Medulla oblongata (tissue), 1 donor: Measurements from ENCODE around the gene NFATC4.

Experiments used
- DNase-seq: peaks from one replicate; pipeline ENCODE4 v3.0.0-alpha.2; 2015; ENCODE audit errors: extremely low spot score

The NFATC4 gene

DNA sequence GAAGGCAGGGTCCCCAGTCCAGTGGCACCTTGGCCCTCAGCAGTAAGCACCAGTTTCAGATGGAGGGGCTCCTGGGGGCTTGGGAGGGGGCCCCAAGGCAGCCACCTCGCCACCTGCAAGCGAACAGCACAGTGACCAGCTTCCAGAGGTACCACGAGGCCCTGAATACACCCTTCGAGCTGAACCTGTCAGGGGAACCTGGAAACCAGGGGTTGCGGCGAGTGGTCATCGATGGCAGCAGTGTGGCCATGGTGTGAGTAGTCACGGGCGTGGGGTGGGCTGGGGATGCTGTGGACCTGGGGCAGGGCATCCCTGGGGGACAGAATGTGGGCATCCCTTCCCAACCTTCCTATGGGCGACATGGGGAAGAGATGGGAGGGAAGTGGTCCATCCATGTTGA is 42.0 kb downstream of the NFATC4 start:
- no peak for DNase-seq

DNA sequence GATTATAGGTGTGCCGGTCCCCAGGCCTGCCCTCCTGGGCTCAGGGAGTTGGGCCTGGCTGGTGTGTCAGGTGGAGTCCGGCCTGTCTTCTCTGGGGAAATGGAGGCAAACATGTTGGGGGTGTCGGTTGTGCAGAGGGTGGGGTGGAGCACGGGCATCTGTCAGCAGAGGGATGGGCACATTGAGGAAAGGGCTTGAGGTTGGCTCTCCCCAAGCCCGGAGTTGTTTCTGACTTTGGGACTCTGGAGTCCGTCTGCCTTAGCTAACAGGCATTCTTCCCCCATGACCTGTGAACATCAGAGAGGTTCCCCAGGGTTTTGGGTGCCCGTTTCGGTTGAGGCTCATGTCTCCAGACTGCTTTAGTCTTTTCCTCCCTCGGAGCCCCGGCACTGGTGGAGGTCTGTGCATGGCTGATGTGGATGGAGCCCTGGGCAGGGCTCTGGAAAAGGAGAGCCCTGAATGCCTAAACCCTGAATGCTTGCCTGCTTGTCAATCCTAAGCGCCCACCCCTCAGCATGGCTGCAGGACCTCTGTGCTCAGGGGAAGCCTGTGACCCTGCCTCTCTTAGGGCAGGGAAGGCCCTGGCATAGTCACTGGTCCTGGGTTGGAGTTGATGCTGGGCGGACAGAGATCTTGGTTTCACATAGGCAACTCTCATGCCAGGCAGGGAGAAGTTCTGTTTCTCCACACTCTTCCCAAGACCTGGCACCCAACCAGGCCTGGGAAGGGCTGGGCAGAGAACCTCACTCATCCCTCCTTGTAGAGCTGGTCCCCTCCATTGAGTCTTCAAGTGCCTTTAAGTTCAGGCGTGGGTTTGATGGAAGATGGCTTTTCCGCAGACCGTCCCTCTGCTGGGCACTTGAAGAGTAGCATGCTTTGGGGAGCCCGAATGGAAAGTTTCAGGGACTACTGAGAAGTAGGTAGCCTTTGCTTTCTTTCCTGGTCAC is 43.7 kb downstream of the NFATC4 start:
- no peak for DNase-seq

- no peak for DNase-seq
Measured at GRCh38 chr14:24414077-24414476, 46.1 kb downstream of the NFATC4 start.

- DNase-seq, result no peak
Measured at GRCh38 chr14:24414732-24415420, 46.9 kb downstream of the NFATC4 start.

DNA sequence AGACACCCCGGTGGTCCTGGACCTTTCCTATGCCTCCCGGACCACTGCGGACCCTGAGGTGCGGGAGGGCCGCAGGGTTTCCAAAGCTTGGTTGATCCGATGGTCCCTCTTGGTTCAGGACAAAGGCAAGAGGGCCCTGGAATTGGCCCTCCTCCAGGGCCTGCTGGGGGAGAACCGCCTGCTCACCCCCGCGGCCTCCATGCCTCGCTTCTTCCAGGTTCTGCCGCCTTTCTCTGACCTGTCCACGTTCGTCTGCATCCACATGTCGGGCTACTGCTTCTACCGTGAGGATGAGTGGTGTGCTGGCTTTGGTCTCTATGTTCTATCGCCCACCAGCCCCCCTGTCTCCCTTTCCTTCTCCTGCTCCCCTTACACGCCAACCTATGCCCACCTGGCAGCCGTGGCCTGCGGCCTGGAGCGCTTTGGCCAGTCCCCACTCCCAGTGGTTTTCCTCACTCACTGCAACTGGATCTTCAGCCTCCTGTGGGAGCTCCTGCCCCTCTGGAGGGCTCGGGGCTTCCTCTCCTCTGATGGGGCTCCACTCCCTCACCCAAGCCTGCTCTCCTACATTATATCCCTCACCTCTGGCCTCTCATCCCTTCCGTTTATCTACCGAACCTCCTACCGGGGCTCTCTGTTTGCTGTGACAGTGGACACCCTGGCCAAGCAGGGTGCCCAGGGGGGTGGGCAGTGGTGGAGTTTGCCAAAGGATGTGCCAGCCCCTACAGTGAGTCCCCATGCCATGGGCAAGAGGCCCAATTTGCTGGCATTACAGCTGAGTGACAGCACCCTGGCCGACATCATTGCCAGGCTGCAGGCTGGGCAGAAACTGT is 47.7 kb downstream of the NFATC4 start:
- no peak for DNase-seq

- DNase-seq, result no peak
Measured at GRCh38 chr14:24416254-24416931, 48.4 kb downstream of the NFATC4 start.

DNA sequence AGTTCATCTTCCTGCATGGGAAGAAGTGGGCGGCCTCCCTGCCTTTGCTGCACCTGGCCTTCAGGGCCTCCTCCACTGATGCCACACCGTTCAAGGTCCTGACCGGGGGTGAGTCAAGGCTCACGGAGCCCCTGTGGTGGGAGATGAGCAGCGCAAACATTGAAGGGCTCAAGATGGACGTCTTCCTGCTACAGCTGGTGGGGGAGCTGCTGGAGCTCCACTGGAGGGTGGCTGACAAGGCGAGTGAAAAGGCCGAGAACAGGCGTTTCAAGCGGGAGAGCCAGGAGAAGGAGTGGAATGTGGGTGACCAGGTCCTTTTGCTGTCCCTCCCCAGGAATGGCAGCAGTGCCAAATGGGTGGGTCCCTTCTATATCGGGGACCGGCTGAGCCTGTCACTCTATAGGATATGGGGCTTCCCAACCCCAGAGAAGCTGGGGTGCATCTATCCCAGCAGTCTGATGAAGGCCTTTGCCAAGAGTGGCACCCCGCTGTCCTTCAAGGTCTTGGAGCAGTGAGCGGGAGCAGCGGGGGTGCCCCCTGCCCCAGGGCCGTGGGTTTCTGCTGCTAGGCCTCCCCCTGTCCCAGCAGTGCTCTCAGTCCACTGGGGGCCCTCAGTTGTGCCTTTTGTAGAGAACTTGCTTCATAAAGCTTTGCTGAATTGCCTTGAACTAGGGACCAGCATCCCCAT is 49.1 kb downstream of the NFATC4 start:
- DNase-seq, result no peak

DNA sequence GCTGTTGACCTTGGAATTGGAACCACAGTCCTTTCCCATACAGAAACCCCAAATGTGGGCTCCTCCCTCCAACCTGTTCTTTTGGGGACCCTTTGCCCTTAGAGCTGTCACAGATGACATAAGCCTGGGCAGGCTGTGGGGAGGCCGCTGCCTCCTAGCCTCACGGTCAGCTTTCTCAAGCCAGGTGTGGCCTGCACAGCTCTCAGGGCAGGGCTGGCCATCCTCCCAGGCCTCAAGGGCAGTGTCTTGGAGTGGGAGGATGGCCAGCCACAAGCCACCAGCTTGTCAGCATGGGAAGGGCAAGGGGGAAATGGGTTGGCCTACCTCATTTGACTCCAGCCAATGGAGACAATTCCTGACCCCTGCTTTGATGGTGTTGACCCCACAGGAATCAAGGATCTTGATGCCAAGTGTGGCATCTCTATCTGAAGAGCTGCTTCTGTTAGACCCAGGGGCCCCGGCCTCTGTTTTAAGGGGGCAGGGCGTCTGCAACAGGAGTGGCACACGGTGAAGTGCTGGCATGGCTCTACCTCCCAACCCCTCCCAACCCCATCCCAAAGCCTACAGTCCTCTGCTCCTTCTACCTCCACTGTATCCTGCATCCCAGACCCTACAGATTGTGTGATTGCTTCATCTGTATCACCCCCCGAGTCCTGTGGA is 50.0 kb downstream of the NFATC4 start:
- no peak for DNase-seq

- DNase-seq, result no peak
Measured at GRCh38 chr14:24418492-24418873, 50.5 kb downstream of the NFATC4 start.

DNA sequence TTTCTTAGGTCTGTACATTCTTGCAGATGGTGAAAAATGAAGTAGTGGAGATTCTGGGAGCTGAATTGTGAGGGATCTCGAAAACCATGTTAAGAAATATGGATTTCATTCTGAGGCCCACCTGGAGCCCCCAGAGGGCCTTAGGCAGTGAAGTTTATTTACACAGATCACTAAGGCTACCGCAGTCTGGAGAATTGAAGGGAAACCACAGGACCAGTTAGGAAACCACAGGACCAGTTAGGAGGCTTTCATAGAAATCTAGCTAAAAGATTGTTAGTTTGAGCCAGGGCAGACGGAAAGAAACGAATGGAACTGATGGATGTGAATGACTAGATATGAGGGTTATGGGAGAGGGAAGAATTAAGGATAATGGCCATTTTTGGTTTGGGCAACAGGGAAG is 54.3 kb downstream of the NFATC4 start:
- DNase-seq, result no peak

- DNase-seq, result no peak
Measured at GRCh38 chr14:24422694-24423601, 55.0 kb downstream of the NFATC4 start.

- DNase-seq, result no peak
Measured at GRCh38 chr14:24425704-24426103, 57.7 kb downstream of the NFATC4 start.

DNA sequence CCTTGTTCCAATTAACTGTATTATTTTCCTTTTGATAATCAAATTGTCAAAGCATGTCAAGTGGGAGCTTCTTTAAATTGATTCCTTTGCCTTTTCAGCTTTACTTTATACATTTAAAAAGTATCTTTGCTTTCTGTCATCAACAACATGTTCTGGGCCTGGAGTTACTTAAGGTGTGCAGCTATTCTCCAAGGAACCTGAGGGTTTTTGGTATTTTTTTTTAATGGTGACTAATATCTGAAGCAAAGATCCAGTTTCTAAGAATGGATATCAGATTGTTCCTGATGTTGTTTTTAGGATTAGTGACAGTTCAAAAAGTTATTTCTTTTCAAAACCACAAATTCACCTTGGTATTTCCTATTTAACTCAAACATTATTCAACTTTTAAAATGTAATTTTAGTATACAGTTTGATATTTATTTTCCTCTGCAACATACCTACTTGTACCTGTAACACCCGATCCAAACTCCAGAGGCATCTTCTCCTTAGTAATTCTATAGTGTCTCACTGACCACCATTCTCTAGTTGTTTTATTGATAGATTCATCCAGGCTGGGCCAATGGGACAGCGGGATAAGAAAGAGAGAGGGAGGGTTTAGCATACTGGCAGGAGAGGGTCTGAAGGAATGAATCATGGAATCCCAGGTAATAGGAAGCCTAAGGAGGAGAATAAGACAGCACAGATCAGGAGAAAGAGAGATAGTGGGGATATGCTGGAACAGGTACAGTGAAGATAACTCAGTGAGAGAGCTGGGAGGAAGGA is 58.3 kb downstream of the NFATC4 start:
- DNase-seq, result no peak

- no peak for DNase-seq
Measured at GRCh38 chr14:24426912-24427536, 59.0 kb downstream of the NFATC4 start.

- no peak for DNase-seq
Measured at GRCh38 chr14:24427537-24428508, 59.8 kb downstream of the NFATC4 start.

DNA sequence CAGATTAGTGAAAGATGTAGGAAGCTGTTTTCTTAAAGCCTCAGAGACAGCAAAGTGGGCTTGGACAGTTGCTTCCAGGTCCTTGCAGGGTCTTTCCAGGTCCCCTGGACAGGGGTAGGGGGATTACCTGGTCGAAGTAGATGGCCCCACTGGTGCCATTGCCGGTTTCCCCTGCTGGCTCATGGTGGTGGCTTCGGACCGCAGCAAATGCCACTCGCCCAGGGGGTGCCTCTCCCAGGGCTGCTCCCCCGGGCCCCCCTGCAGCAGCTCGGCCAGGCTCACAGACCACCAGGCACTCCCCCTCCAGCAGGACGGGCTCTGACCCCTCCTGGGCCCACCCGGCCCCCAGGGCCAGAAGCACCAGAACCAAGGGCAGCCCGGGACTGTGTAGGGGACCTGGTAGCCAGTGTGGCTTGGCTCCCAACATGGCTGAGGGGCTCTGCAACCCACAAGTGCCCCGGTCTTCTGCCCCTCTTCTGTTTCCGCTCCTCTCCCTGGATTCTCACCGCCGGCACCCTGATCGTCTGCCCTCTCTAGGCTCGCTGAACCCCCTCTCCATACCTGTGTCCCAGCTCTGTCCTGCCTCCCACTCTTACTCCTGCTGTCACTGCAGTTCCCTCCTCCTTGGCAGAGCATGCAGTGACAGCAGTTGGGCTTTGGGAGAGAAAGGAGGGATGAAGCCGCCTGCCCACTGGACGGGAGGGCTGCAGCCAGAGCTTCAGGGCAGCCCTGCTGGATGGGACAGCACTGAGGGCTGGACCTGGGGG is 60.8 kb downstream of the NFATC4 start:
- DNase-seq, result no peak
